Fibroblast of skin of right quadriceps (primary cell): ENCODE results near the gene PCARE.

Source experiments
- DNase-seq: peaks from one replicate; pipeline ENCODE4 v3.0.0-alpha.2; 2013

Gene PCARE

DNA sequence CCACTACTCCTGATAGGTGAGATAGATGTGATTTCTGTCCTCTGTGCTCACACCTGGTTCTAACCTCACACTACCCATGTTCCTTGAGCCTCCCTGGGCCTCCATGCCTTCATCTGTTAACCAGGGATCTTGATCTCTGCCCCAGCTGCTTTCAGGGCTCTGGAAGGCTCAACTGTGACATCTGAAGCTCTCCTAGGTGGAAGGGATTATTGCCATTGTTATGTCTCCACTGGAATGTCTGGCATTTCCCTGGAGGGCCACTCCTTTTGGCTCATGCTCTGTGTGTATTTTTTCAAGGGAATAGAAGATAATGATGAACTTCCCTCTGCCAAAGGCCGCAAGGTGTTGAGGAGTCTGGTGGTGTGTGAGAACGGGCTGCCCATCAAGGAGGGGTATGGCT, 41.2 kb downstream of the PCARE start:
- DNase-seq = peak; percentile 31

GRCh38 chr2:29032189-29032588, 42.1 kb downstream of the PCARE start:
- no peak for DNase-seq

DNA sequence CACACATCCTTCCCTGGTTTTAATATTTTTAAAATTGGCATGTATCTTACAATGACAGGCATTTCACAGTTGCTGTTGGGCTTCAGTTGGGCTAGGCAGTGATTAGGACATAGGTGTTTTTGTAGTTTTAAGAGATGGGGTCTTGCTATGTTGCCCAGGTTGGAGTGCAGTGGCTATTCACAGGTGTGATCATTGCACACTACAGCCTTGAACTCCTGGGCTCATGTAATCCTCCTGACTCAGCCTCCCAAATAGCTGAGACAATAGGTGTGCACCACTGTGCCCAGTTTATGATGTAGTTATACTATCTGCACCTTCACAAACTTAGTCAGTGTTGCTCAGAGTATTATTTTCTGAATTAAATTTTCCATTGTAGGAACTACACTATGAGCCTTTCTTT, 43.3 kb downstream of the PCARE start:
- DNase-seq = no peak

GRCh38 chr2:29025711-29026110, 48.6 kb downstream of the PCARE start:
- no peak for DNase-seq

DNA sequence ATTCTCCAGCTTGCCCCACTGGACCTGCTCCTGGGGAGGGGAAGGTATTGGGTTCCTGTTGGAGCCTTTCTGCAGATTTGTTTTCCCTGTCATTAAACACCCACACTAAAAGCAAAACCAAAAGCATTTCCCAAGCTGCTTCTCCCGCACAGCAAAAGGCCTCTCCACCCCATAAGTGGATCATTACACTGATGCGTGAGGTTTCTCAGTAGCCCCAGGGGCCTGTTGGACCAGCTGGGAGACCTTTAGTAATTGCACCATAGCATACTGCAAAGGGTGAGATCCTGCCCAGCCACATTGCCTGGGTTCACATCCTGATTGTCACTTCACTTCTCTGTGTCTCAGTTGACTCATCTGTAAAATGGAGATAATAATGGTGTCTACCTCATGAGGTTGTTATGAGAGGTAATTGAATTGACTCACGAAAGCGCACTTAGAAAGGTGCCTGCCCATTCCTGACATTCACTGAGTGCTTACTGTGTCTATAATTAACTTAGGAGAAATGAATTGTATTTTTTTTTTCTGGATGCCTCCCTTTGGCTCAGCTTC, 49.4 kb downstream of the PCARE start:
- DNase-seq = no peak

- no peak for DNase-seq
Observed at GRCh38 chr2:29023188-29023587, 51.1 kb downstream of the PCARE start.

DNA sequence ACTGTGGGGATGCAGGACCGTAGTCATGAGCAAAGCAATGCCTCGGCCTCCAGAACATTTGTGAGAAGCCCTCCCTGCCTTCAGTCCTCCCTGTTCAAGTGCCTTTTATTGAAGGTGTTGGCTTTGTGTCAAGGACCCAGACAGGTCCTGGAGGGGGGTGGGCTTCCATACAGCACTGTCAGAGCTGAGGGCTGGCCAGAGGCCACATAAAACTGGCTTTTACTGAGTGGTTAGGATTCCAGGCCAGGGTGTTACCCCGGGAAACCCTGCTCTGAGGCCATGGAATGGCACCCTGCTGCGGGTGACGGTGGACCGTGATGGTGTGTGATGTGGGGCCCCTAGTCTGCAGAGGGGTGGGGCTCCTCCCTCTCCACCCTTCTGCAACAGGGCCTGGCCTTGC, 51.6 kb downstream of the PCARE start:
- peak; percentile 14 for DNase-seq

GRCh38 chr2:29021886-29022285, 52.4 kb downstream of the PCARE start:
- DNase-seq = no peak

DNA sequence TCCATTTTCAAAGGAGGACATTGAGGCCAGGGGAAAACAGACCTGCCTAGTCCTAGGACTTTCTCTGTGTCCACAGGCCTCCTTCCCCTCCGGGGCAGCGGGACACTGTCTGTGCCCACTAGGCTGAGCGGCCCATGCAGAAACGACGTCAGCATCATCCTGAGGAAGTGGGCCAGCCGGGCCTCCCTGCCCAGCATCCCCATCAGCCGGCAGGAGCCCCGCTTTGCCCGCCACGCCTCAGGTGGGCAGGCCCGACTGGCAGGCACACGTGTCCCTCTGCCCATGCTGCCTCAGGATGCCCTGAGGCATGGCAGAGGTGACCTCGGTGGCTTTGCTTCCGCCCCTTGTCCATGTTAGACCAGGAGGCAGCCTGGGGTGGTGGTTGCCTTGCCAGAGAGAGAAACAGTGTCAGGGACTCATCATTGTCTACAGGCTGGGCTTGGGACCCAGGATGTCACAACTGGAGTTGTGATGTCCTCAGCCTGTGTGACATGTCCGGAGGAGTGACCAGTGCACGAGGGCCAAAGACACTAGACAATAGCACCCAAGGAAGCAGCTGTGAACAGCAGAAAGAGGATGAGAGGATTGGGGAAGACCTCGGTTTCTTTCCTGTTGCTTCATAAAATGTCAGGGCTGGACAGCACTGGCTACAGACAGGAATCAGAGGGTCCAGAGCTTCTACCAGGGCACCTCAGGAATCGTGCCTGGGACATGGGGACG, 56.4 kb downstream of the PCARE start:
- DNase-seq = no peak

DNA sequence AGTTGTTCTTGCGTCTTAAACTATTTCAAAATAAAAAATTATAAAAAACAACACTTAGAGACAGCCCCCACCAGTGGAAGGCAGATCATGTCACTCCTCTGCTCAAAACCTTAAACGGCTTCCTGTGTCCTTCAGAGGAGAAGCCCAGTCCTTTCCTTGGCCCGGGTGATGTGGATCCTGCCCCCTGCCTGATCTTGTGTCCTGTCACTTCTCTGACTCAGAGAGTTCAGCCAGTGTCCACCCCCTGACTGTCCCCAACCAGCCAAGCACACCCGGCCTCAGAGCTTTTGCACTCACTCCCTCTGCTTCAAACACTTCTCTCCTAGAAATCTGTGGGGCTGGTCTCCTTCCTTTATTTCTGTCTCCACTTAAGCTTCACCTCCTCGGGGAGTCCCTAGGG, 57.8 kb downstream of the PCARE start:
- DNase-seq = no peak

- no peak for DNase-seq
Observed at GRCh38 chr2:29015701-29016470, 58.4 kb downstream of the PCARE start.

GRCh38 chr2:29014811-29015421, 59.4 kb downstream of the PCARE start:
- DNase-seq = peak; percentile 39

DNA sequence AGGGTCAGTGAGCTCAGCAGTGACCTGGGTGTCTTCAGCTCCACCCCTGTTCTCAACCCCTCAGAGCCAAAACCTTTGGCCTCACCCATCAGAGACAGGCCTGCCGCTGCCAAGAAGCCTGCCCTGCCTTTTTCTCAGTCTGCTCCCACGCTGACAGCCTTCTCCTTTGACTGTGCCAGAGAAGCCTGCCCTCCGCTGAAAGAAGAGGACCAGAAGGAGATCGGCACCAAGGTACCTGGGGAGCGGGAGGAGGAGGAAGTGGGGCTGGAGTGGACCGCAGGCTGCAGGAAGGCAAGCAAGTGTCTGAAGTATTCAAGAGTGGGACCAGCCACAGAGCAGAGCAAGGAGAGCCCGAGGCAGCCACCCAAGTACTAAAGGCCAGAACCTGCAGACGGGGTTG, 60.0 kb downstream of the PCARE start:
- DNase-seq = no peak

GRCh38 chr2:29013057-29013780, 61.1 kb downstream of the PCARE start:
- DNase-seq = no peak

DNA sequence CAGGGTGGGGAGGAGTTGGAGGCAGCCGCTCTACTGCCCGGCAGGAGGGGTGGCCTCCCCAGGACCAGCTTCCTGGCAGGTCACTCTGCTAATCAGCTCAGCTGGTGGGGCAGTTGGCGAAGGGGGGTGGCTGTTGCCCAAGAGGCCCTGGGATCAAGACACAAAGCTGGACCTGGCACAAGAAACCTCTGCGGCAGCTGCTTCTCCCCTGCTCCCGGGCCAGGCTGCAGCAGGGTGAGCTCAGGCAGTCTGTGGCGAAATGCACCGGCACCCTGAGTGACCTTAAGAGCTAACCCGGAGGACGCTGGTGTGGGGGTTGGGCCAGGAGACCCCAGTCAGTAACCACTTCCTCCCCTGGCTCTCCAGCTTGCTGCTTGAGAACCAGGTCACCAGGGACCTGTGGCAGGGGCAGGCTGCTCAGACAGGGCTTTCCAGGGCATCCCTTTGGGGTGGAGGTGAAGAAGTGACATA, 62.1 kb downstream of the PCARE start:
- no peak for DNase-seq
